ENCODE data around the gene TACC2. TPM values are rescaled to one million over a fixed set of nuclear protein-coding genes. Genes with fewer than 3 reads are reported as not detected.

The TACC2 gene
- total and polyA plus RNA-seq, 2 experiments from 2014 or later = 4.3 to 16.7 TPM

- 47 to 52% methylated on average over 5 of the region's 5 CpGs for WGBS, 2 experiments (ENCODE audit: low coverage in 1 of 2, low lambda C conversion rate in 2 of 2, missing lambda C conversion rate in 2 of 2)
- Histone ChIP-seq H3K79me2 (ENCODE audit: insufficient read depth) (no peaks in the 10 kb centered on the region), H3K27ac (no peak within 1 kb of the TSS), H3K9me2 (ENCODE audit: insufficient read depth) (no peaks in the 10 kb centered on the region), H3K4me2 (ENCODE audit: unreplicated experiment) (no peak within 1 kb of the TSS), H3K4me1 (ENCODE audit: insufficient read depth) (no peaks in the 10 kb centered on the region), H3K9me3 (ENCODE audit: low read depth) (no peaks in the 10 kb centered on the region), H2AFZ (no peak within 1 kb of the TSS), H3F3A (ENCODE audit: insufficient read depth) (no peaks in the 10 kb centered on the region), H3K36me3 (ENCODE audit: low read depth) (no peaks in the 10 kb centered on the region), H4K20me1 (ENCODE audit: insufficient read depth) (no peaks in the 10 kb centered on the region), H3K4me3 (no peak within 1 kb of the TSS), H3K27me3 (replicated peaks; ENCODE audit: insufficient read depth) (no peaks in the 10 kb centered on the region), H3K9ac (no peak within 1 kb of the TSS)
- no peak for TF ChIP-seq EZH2phosphoT487 (IDR thresholded peaks at IDR 0.05; ENCODE audit: insufficient read depth, low read depth)
- TF ChIP-seq EZH2 (IDR thresholded peaks at IDR 0.05; ENCODE audit: insufficient read depth, poor library complexity, severe bottlenecking) = no peak
- in situ Hi-C loops (cut with MboI) = no loop called here
- DNase-seq = no peak
Measured at GRCh38 chr10:122271076-122271475, 282.1 kb downstream of the TACC2 start, which contains the start of gene BTBD16. Gene BTBD16, plus strand, starts transcription at chr10:122271296. Its CDS starts 3,786 bp downstream, at chr10:122275082.

- H3K9me2 ChIP-seq (ENCODE audit: insufficient read depth) = no peaks in the 10 kb centered on the region
- in situ Hi-C loops (cut with MboI) = no loop called here
- no peak for TF ChIP-seq EZH2phosphoT487 (IDR thresholded peaks at IDR 0.05; ENCODE audit: insufficient read depth, low read depth)
- no peak for TF ChIP-seq EZH2 (IDR thresholded peaks at IDR 0.05; ENCODE audit: insufficient read depth, poor library complexity, severe bottlenecking)
- H3K36me3 ChIP-seq (ENCODE audit: low read depth) = no peaks in the 10 kb centered on the region
- no peaks in the 10 kb centered on the region for H3K4me1 ChIP-seq (ENCODE audit: insufficient read depth)
- no peak overlapping the region for H3K4me3 ChIP-seq
- no peaks in the 10 kb centered on the region for H3F3A ChIP-seq (ENCODE audit: insufficient read depth)
- no peaks in the 10 kb centered on the region for H3K79me2 ChIP-seq (ENCODE audit: insufficient read depth)
- H2AFZ ChIP-seq = no peak overlapping the region
- H3K27me3 ChIP-seq (replicated peaks; ENCODE audit: insufficient read depth) = no peaks in the 10 kb centered on the region
- H3K27ac ChIP-seq = no peak overlapping the region
- no peak overlapping the region for H3K9ac ChIP-seq
- H4K20me1 ChIP-seq (ENCODE audit: insufficient read depth) = no peaks in the 10 kb centered on the region
- 86 to 87% methylated on average over 10 of the region's 10 CpGs for WGBS, 2 experiments (ENCODE audit: low coverage in 1 of 2, low lambda C conversion rate in 2 of 2, missing lambda C conversion rate in 2 of 2)
- no peaks in the 10 kb centered on the region for H3K9me3 ChIP-seq (ENCODE audit: low read depth)
- no peak overlapping the region for H3K4me2 ChIP-seq (ENCODE audit: unreplicated experiment)
- no peak for DNase-seq
Measured at GRCh38 chr10:122273966-122274545, 285.1 kb downstream of the TACC2 start.

GRCh38 chr10:122276611-122277208 lies 287.7 kb downstream of the TACC2 start:
- H3K4me3 ChIP-seq = no peak overlapping the region
- TF ChIP-seq EZH2phosphoT487 (IDR thresholded peaks at IDR 0.05; ENCODE audit: insufficient read depth, low read depth) (no peak), EZH2 (IDR thresholded peaks at IDR 0.05; ENCODE audit: insufficient read depth, poor library complexity, severe bottlenecking) (no peak)
- H3K4me2 ChIP-seq (ENCODE audit: unreplicated experiment) = no peak overlapping the region
- H3K4me1 ChIP-seq (ENCODE audit: insufficient read depth) = peaks cover 5% of the 10 kb centered on the region
- H3K36me3 ChIP-seq (ENCODE audit: low read depth) = no peaks in the 10 kb centered on the region
- in situ Hi-C loops (cut with MboI) = loop anchor here (25.0 kb wide), 1 partner anchor 711 kb away; the partner anchor contains the start of gene PSTK
- DNase-seq = peak; percentile 60
- no peak overlapping the region for H3K27ac ChIP-seq
- peaks cover 5% of the 10 kb centered on the region; the same call in 1 of the 2 replicates for H3F3A ChIP-seq (ENCODE audit: insufficient read depth)
- no peak overlapping the region for H3K9ac ChIP-seq
- no peaks in the 10 kb centered on the region for H4K20me1 ChIP-seq (ENCODE audit: insufficient read depth)
- WGBS, 2 experiments (ENCODE audit: low coverage in 1 of 2, low lambda C conversion rate in 2 of 2, missing lambda C conversion rate in 2 of 2) = 91 to 94% methylated on average over 6 of the region's 6 CpGs
- no peaks in the 10 kb centered on the region for H3K9me3 ChIP-seq (ENCODE audit: low read depth)
- H3K9me2 ChIP-seq (ENCODE audit: insufficient read depth) = no peaks in the 10 kb centered on the region
- no peaks in the 10 kb centered on the region for H3K79me2 ChIP-seq (ENCODE audit: insufficient read depth)
- no peak overlapping the region for H2AFZ ChIP-seq
- no peaks in the 10 kb centered on the region for H3K27me3 ChIP-seq (replicated peaks; ENCODE audit: insufficient read depth)

GRCh38 chr10:122277526-122278136 lies 288.7 kb downstream of the TACC2 start:
- Histone ChIP-seq H3K27me3 (replicated peaks; ENCODE audit: insufficient read depth) (no peaks in the 10 kb centered on the region), H2AFZ (no peak overlapping the region), H3F3A (ENCODE audit: insufficient read depth) (peaks cover 13% of the 10 kb centered on the region), H3K4me1 (ENCODE audit: insufficient read depth) (peaks cover 12% of the 10 kb centered on the region), H3K4me2 (ENCODE audit: unreplicated experiment) (no peak overlapping the region), H3K4me3 (no peak overlapping the region), H3K36me3 (ENCODE audit: low read depth) (no peaks in the 10 kb centered on the region), H4K20me1 (ENCODE audit: insufficient read depth) (no peaks in the 10 kb centered on the region), H3K9ac (no peak overlapping the region), H3K9me3 (ENCODE audit: low read depth) (no peaks in the 10 kb centered on the region), H3K27ac (no peak overlapping the region), H3K9me2 (ENCODE audit: insufficient read depth) (no peaks in the 10 kb centered on the region), H3K79me2 (ENCODE audit: insufficient read depth) (no peaks in the 10 kb centered on the region)
- in situ Hi-C loops (cut with MboI) = loop anchor here (25.0 kb wide), 1 partner anchor 710 kb away; the partner anchor contains the start of gene PSTK
- 61 to 68% methylated on average over 10 of the region's 10 CpGs for WGBS, 2 experiments (ENCODE audit: low coverage in 1 of 2, low lambda C conversion rate in 2 of 2, missing lambda C conversion rate in 2 of 2)
- TF ChIP-seq EZH2 (IDR thresholded peaks at IDR 0.05; ENCODE audit: insufficient read depth, poor library complexity, severe bottlenecking) (no peak), EZH2phosphoT487 (IDR thresholded peaks at IDR 0.05; ENCODE audit: insufficient read depth, low read depth) (no peak)
- DNase-seq = no peak
